ENCODE measurements around the gene FOXN3.

The FOXN3 gene

GRCh38 chr14:89249972-89250654 is 166.9 kb downstream of the FOXN3 start:
- DNase-seq (ENCODE audit: low spot score): no peak

GRCh38 chr14:89249065-89249695 is 167.9 kb downstream of the FOXN3 start:
- no peak for DNase-seq (ENCODE audit: low spot score)

- DNase-seq (ENCODE audit: low spot score): no peak
Observed at GRCh38 chr14:89248411-89249064, 168.5 kb downstream of the FOXN3 start.

GRCh38 chr14:89247457-89248122 is 169.4 kb downstream of the FOXN3 start:
- no peak for DNase-seq (ENCODE audit: low spot score)

GRCh38 chr14:89246290-89246689 is 170.7 kb downstream of the FOXN3 start:
- DNase-seq (ENCODE audit: low spot score): no peak

- no peak for DNase-seq (ENCODE audit: low spot score)
Observed at GRCh38 chr14:89245802-89246201, 171.2 kb downstream of the FOXN3 start.

GRCh38 chr14:89244720-89245119 is 172.3 kb downstream of the FOXN3 start:
- DNase-seq (ENCODE audit: low spot score): no peak

GRCh38 chr14:89243741-89244140 is 173.3 kb downstream of the FOXN3 start:
- no peak for DNase-seq (ENCODE audit: low spot score)

- DNase-seq (ENCODE audit: low spot score): no peak
Observed at GRCh38 chr14:89243286-89243685, 173.7 kb downstream of the FOXN3 start.

- no peak for DNase-seq (ENCODE audit: low spot score)
Observed at GRCh38 chr14:89242652-89243279, 174.3 kb downstream of the FOXN3 start.

GRCh38 chr14:89241934-89242651 is 174.9 kb downstream of the FOXN3 start:
- no peak for DNase-seq (ENCODE audit: low spot score)

GRCh38 chr14:89241257-89241656 is 175.8 kb downstream of the FOXN3 start:
- DNase-seq (ENCODE audit: low spot score): no peak

- DNase-seq (ENCODE audit: low spot score): no peak
Observed at GRCh38 chr14:89240414-89240813, 176.6 kb downstream of the FOXN3 start.

GRCh38 chr14:89239023-89239422 is 178.0 kb downstream of the FOXN3 start:
- DNase-seq (ENCODE audit: low spot score): no peak

- no peak for DNase-seq (ENCODE audit: low spot score)
Observed at GRCh38 chr14:89237921-89238529, 179.0 kb downstream of the FOXN3 start.

GRCh38 chr14:89236851-89237250 is 180.2 kb downstream of the FOXN3 start:
- peak; percentile 35 for DNase-seq (ENCODE audit: low spot score)

GRCh38 chr14:89233184-89233583 is 183.8 kb downstream of the FOXN3 start:
- no peak for DNase-seq (ENCODE audit: low spot score)

GRCh38 chr14:89232265-89233070 is 184.6 kb downstream of the FOXN3 start:
- no peak for DNase-seq (ENCODE audit: low spot score)

- DNase-seq (ENCODE audit: low spot score): no peak
Observed at GRCh38 chr14:89231426-89232113, 185.5 kb downstream of the FOXN3 start.
